Activated CD4-positive, alpha-beta memory T cell treated with anti-CD3 and anti-CD28 coated beads for 36 hours (primary cell): ENCODE data around the gene PRICKLE3. TPM values are rescaled to one million over a fixed set of nuclear protein-coding genes. Genes with fewer than 3 reads are reported as not detected.
A peak's percentile ranks its signal among the peaks of the same experiment; 100 is the strongest.

ENCODE experiments used
- CTCF ChIA-PET: fragments of 350-600 bp; sonication (Branson Sonifier 250); formaldehyde crosslinking; loops from one replicate; lab custom pipeline; 2021; ENCODE audit warnings: antibody characterized with exemption, inconsistent platforms; lab: Charles Lee
- POLR2A ChIA-PET: fragments of 350-600 bp; sonication (Branson Sonifier 250); formaldehyde crosslinking; loops from one replicate; lab custom pipeline; 2021; ENCODE audit warnings: antibody characterized with exemption; lab: Charles Lee
- DNase-seq: peaks from one replicate; pipeline ENCODE4 v3.0.0-alpha.2; 2020
- H3K27ac Mint-ChIP-seq: one replicate; pipeline ENCODE4 v1.8.0; 2021; ENCODE audit warnings: mixed read lengths
- H3K27me3 Mint-ChIP-seq: one replicate; pipeline ENCODE4 v1.8.0; 2021; ENCODE audit warnings: mixed read lengths
- H3K36me3 Mint-ChIP-seq: one replicate; pipeline ENCODE4 v1.8.0; 2021; ENCODE audit warnings: mixed read lengths
- H3K4me1 Mint-ChIP-seq: one replicate; pipeline ENCODE4 v1.8.0; 2021; ENCODE audit warnings: low read depth, mixed read lengths
- H3K4me3 Mint-ChIP-seq: one replicate; pipeline ENCODE4 v1.8.0; 2021; ENCODE audit warnings: mild to moderate bottlenecking, mixed read lengths
- H3K9me3 Mint-ChIP-seq: one replicate; pipeline ENCODE4 v1.8.0; 2021; ENCODE audit warnings: mixed read lengths
- intact Hi-C: fragments of 100-400 bp; cut with micrococcal nuclease; formaldehyde crosslinking; loops from one replicate; pipeline ENCODE4 v1.15.1; 2023
- total RNA-seq, 2 experiments: library from RNA; stranded (reverse); gene quantifications; one replicate each; pipeline ENCODE4 v1.2.3, GENCODE V29; 2021

Gene PRICKLE3
- 10 to 100 TPM; 18.1 to 20.1 TPM for total RNA-seq

DNA sequence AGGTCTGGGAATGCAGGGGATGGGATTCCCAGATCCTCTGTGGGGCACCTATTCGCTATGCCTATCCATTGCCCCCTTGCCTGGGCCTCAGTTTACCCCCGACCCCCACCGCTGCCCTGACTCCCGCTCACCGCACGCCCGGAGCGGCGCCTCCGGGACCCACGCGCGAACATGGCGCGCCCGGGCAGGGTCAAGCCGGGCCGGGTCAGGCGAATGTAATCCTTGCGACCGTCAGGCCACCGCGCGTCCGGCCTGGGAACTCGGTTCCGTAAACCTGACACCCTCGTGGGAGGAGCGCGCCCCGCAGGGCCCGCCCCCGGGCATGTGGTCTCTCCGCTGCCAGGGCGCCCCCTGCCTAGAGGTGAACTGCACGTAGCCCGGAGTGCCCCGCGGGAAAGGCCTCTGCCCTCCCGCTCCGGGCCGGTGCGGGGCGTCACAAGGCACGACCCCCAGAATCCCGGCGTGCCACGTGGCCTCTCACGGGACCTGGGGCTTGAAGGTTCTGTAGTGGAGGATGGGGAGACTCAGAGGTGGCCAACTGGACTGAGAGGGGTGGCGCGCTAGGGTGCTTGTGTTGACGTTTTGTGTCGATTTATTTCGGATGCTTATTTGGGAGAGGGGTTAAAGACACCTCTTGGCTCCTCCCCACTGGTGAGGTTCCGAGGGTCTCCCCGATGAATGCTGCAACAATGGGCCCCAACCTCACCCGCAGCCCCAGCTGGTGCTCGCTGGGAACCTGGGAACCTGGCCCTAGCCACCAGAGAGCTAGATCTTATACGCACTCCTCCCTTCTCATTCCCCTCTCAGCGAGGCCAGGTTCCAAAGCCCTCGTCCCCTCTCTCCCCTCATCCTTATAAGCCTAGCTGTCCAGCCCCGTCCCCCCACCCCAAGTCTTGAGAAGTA is at the start of gene PRICKLE3:
Gene PRICKLE3, minus strand, starts transcription at position 249 of the 903 bp plus-strand sequence. Its CDS starts 76 bp downstream, at position 173.
- Mint-ChIP-seq H3K27ac (peak within 1 kb of the TSS; percentile 86), H3K36me3 (peaks cover 6% of the 10 kb centered on the region), H3K4me3 (peak within 1 kb of the TSS; percentile 83), H3K4me1 (peaks cover 14% of the 10 kb centered on the region), H3K9me3 (no peaks in the 10 kb centered on the region), H3K27me3 (no peaks in the 10 kb centered on the region)
- ChIA-PET CTCF (interaction anchor here (0.8 kb wide), 1 partner anchor 20 kb away, joined by 3 read pairs; no protein-coding TSS in a partner anchor), POLR2A (no interaction called here)
- peak; percentile 84 for DNase-seq
- intact Hi-C loops: no loop called here

- H3K4me3 Mint-ChIP-seq: no peak overlapping the region
- CTCF ChIA-PET: no interaction called here
- H3K27ac Mint-ChIP-seq: no peak overlapping the region
- H3K4me1 Mint-ChIP-seq: peaks cover 29% of the 10 kb centered on the region
- POLR2A ChIA-PET: no interaction called here
- H3K9me3 Mint-ChIP-seq: no peaks in the 10 kb centered on the region
- DNase-seq: no peak
- no peaks in the 10 kb centered on the region for H3K27me3 Mint-ChIP-seq
- intact Hi-C loops: no loop called here
- H3K36me3 Mint-ChIP-seq: peaks cover 4% of the 10 kb centered on the region
Observed at GRCh38 chrX:49233887-49234555, 47.8 kb upstream of the PRICKLE3 start.

- H3K27me3 Mint-ChIP-seq: no peaks in the 10 kb centered on the region
- POLR2A ChIA-PET: no interaction called here
- no peak within 1 kb of the TSS for H3K27ac Mint-ChIP-seq
- CTCF ChIA-PET: no interaction called here
- no peaks in the 10 kb centered on the region for H3K9me3 Mint-ChIP-seq
- no peak for DNase-seq
- intact Hi-C loops: no loop called here
- H3K36me3 Mint-ChIP-seq: peaks cover 4% of the 10 kb centered on the region
- peaks cover 27% of the 10 kb centered on the region for H3K4me1 Mint-ChIP-seq
- H3K4me3 Mint-ChIP-seq: no peak within 1 kb of the TSS
Observed at GRCh38 chrX:49233176-49233575, 47.0 kb upstream of the PRICKLE3 start, which contains the start of gene CACNA1F. CACNA1F (minus strand) TSS chrX:49233340; CDS start chrX:49233309, 31 bp downstream.

GRCh38 chrX:49232525-49232924 is 46.4 kb upstream of the PRICKLE3 start:
- Mint-ChIP-seq H3K4me1 (peaks cover 26% of the 10 kb centered on the region), H3K4me3 (no peak overlapping the region), H3K27ac (no peak overlapping the region), H3K36me3 (peaks cover 4% of the 10 kb centered on the region), H3K27me3 (no peaks in the 10 kb centered on the region), H3K9me3 (no peaks in the 10 kb centered on the region)
- intact Hi-C loops: no loop called here
- ChIA-PET POLR2A (interaction anchor here (0.6 kb wide), 1 partner anchor 972 kb away, joined by 3 read pairs; the partner anchor contains the start of gene CCNB3), CTCF (no interaction called here)
- DNase-seq: no peak

DNA sequence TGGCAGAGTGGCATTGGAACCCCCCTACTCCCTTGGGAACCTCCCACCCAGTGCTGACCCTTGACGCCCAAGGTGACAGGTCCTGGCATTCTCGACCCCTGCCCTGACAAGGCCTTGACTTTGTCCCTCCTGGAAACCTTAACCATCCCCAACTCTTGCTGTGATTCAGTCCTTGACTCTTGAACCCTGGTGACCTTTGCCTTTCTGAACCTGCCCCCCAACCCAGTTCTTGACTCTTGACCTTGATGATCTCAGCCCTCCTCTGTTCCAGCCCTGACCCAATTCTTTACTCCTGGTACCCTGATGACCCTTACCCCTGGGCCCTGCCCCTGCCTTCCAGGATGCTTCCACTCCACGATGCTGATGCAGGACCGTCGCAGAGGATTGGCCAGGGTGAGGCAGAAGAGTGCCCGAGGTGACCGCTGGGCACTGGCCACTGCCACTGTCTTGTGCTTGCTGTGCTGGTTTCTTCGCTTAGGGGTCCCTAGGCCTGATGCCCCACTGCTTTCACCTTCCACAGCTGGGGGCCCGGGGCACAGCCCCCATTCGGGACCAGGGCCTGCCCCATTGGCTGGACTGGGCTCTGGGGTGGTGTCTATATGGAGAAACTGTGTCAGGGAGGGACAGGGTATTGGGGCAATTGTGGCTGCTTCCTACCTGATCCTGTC is 45.3 kb upstream of the PRICKLE3 start:
- Mint-ChIP-seq H3K27ac (no peak overlapping the region), H3K9me3 (no peaks in the 10 kb centered on the region), H3K4me3 (peak overlapping the region; percentile 69), H3K4me1 (peaks cover 16% of the 10 kb centered on the region), H3K36me3 (no peaks in the 10 kb centered on the region), H3K27me3 (no peaks in the 10 kb centered on the region)
- intact Hi-C loops: loop anchor here (2.0 kb wide), 2 partner anchors 37 to 41 kb away; partner anchors contain the start of gene PPP1R3F
- no peak for DNase-seq
- POLR2A ChIA-PET: interaction anchor here (0.6 kb wide), 1 partner anchor 973 kb away, joined by 3 read pairs; the partner anchor contains the start of gene CCNB3
- CTCF ChIA-PET: no interaction called here

DNA sequence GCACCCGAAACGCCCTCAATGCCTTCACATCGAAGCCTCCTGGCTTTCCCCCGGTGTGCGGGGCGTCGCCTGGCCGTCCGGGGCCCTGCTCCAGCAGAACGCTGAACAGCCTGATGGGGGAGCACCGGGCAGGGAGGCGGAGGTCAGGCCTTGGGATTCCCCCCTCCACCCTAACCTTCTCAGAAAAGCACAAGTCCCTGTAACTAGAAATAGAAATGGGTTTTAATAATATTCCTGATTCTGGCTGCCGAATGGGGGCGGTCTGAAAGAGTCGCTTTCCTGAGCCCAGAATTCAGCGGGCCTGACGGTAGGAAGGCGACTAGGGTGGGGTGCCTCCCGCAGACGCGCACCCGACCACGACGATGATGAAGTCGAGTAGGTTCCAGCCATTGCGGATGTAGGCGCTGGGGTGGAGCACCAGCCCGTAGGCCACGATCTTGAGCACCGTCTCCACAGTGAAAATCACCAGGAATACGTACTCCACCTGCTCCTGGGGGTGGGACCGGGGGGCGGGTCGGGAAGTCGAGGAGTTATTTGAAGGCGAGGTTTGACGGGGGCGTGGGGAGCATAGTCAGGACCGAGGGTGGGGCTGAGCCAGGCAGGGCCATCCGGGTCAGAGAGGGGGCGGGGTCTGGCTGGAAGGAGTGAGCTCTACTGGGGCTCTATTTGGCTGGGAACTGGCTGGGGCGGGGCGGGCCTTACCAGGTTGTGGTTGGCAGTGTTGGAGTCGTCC is 44.5 kb upstream of the PRICKLE3 start:
- ChIA-PET POLR2A (interaction anchor here (0.6 kb wide), 1 partner anchor 723 kb away, joined by 3 read pairs; no protein-coding TSS in a partner anchor), CTCF (interaction anchor here (0.6 to 0.9 kb wide), 3 partner anchors 37 to 733 kb away, joined by 3 read pairs; no protein-coding TSS in a partner anchor)
- intact Hi-C loops: loop anchor here (2.0 kb wide), 2 partner anchors 38 to 40 kb away; partner anchors contain the start of gene PPP1R3F

GRCh38 chrX:49228185-49228584 is 42.0 kb upstream of the PRICKLE3 start:
- CTCF ChIA-PET: no interaction called here
- H3K36me3 Mint-ChIP-seq: no peaks in the 10 kb centered on the region

More for the DNA sequence above, 44.5 kb upstream of the PRICKLE3 start:
- H3K27me3 Mint-ChIP-seq: no peaks in the 10 kb centered on the region
- H3K4me1 Mint-ChIP-seq: peaks cover 14% of the 10 kb centered on the region
- no peaks in the 10 kb centered on the region for H3K9me3 Mint-ChIP-seq
- peak; percentile 81 for DNase-seq
- H3K4me3 Mint-ChIP-seq: peak overlapping the region; percentile 69
- H3K27ac Mint-ChIP-seq: peak overlapping the region; percentile 75
- no peaks in the 10 kb centered on the region for H3K36me3 Mint-ChIP-seq

DNA sequence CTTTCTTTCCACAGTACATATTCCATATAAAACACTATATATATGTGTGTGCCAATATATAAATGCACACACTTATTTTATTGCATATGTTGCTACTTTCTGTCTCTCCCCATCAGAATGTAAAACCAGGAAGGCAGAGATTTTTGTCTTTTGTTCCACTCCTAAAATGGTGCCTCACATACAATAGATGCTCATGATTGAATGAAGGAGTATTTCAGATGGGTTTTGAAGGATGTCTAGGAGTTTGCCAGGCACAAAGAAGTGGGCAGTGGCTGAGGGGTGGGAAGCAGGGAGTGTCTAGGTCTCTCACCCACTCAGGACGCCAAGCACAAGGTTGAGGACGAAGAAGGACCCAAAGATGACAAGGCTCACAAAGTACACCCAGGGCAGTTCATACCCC is 41.6 kb upstream of the PRICKLE3 start:
- peaks cover 10% of the 10 kb centered on the region for H3K4me1 Mint-ChIP-seq
- ChIA-PET POLR2A (no interaction called here), CTCF (no interaction called here)
- no peak for DNase-seq
- intact Hi-C loops: no loop called here
- H3K9me3 Mint-ChIP-seq: no peaks in the 10 kb centered on the region
- no peak overlapping the region for H3K27ac Mint-ChIP-seq
- no peaks in the 10 kb centered on the region for H3K36me3 Mint-ChIP-seq
- no peak overlapping the region for H3K4me3 Mint-ChIP-seq
- no peaks in the 10 kb centered on the region for H3K27me3 Mint-ChIP-seq

More at GRCh38 chrX:49228185-49228584, 42.0 kb upstream of the PRICKLE3 start:
- Mint-ChIP-seq H3K27ac (no peak overlapping the region), H3K9me3 (no peaks in the 10 kb centered on the region), H3K27me3 (no peaks in the 10 kb centered on the region), H3K4me3 (no peak overlapping the region), H3K4me1 (peaks cover 10% of the 10 kb centered on the region)
- intact Hi-C loops: no loop called here
- POLR2A ChIA-PET: no interaction called here
- no peak for DNase-seq

- Mint-ChIP-seq H3K4me1 (peaks cover 10% of the 10 kb centered on the region), H3K4me3 (no peak overlapping the region), H3K36me3 (no peaks in the 10 kb centered on the region), H3K27ac (no peak overlapping the region), H3K9me3 (no peaks in the 10 kb centered on the region), H3K27me3 (peaks cover 1% of the 10 kb centered on the region)
- POLR2A ChIA-PET: no interaction called here
- CTCF ChIA-PET: interaction anchor here (0.6 kb wide), 1 partner anchor 1136 kb away, joined by 3 read pairs; no protein-coding TSS in a partner anchor
- DNase-seq: no peak
- intact Hi-C loops: no loop called here
Observed at GRCh38 chrX:49226946-49227345, 40.8 kb upstream of the PRICKLE3 start.

DNA sequence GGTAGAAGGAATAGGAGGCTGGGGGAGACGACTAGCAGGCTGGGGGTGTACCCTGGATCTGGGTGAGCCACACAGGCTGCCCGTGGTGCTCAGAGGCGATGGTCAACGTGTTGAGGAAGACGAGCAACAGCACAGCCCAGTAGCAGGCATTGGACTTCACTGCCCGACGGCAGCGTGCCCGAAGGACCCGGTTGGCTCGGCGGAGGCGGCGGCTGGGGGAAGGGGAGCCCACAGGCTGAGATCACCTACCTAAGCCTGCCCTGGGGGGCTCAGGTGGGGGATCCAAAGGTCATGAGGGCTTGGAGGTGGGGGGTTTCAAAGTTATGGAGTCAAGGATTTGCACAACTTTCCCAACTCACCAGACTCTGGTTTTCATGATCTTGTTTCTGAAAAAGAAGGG is 39.7 kb upstream of the PRICKLE3 start:
- no peak overlapping the region for H3K4me3 Mint-ChIP-seq
- DNase-seq: no peak
- no peaks in the 10 kb centered on the region for H3K9me3 Mint-ChIP-seq
- peaks cover 4% of the 10 kb centered on the region for H3K4me1 Mint-ChIP-seq
- no peak overlapping the region for H3K27ac Mint-ChIP-seq
- no peaks in the 10 kb centered on the region for H3K36me3 Mint-ChIP-seq
- H3K27me3 Mint-ChIP-seq: peaks cover 1% of the 10 kb centered on the region
- intact Hi-C loops: no loop called here
- CTCF ChIA-PET: no interaction called here
- POLR2A ChIA-PET: no interaction called here

DNA sequence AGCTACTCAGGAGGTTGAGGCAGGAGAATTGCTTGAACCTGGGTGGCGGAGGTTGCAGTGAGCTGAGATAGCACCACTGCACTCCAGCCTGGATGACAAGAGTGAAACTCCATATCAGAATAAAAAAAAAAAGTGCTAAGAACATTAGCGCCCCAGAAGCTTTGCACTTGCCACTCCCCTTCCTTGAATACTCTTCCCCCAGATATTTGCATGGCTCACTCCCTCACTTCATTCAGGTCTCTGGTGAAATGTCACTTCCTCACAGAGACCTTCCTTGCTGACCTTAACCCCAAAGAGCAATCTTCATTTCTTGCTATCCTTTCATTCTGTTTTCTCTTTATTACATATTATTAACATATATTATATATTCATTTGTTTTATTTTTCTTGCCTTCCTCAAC is 35.7 kb upstream of the PRICKLE3 start:
- no peaks in the 10 kb centered on the region for H3K36me3 Mint-ChIP-seq
- H3K9me3 Mint-ChIP-seq: no peaks in the 10 kb centered on the region
- ChIA-PET POLR2A (no interaction called here), CTCF (no interaction called here)
- H3K4me1 Mint-ChIP-seq: peaks cover 3% of the 10 kb centered on the region
- DNase-seq: no peak
- intact Hi-C loops: no loop called here
- H3K27ac Mint-ChIP-seq: no peak overlapping the region
- no peak overlapping the region for H3K4me3 Mint-ChIP-seq
- peaks cover 1% of the 10 kb centered on the region for H3K27me3 Mint-ChIP-seq
